ENCODE measurements around the gene STARD9. TPM values are rescaled to one million over a fixed set of nuclear protein-coding genes. Genes with fewer than 3 reads are reported as not detected.

The STARD9 gene
- total RNA-seq, 1 experiment from 2014 or later: 5.0 TPM

- BruUV-seq (replicated peaks): no TSS peak
- CTCF ChIA-PET: no interaction called here
- Histone ChIP-seq H3K9ac (ENCODE audit: low read length) (no peak overlapping the region), H3K4me3 (replicated peaks in 1 of 2; ENCODE audit: low read depth in 1 of 2, low read length in 2 of 2) (no peak overlapping the region), H4K20me1 (ENCODE audit: insufficient read depth) (no peaks in the 10 kb centered on the region), H3K36me3 (ENCODE audit: control insufficient read depth in 1 of 2, insufficient read depth in 2 of 2, low read length in 2 of 2) (no peaks in the 10 kb centered on the region), H3K4me2 (ENCODE audit: low read length) (no peak overlapping the region), H2AFZ (ENCODE audit: low read depth, low read length, poor library complexity, severe bottlenecking) (no peak overlapping the region), H3K79me2 (ENCODE audit: insufficient read depth, low read length) (no peaks in the 10 kb centered on the region), H3K27ac (ENCODE audit: low read depth, low read length) (no peak overlapping the region), H3K9me3 (ENCODE audit: control insufficient read depth in 1 of 2, insufficient read depth in 1 of 2, low read depth in 1 of 2, low read length in 2 of 2) (no peaks in the 10 kb centered on the region), H3K9me2 (ENCODE audit: insufficient read depth) (no peaks in the 10 kb centered on the region), H3K4me1 (ENCODE audit: control insufficient read depth in 1 of 2, insufficient read depth in 2 of 2, low read length in 2 of 2) (no peaks in the 10 kb centered on the region), H3K27me3 (ENCODE audit: insufficient read depth, low read length) (no peaks in the 10 kb centered on the region)
- POLR2A ChIA-PET: no interaction called here
- no peak for DNase-seq (ENCODE audit: low read depth, low spot score)
- ATAC-seq: no peak
- intact Hi-C loops (cut with micrococcal nuclease): no loop called here
- RAD21 ChIA-PET (ENCODE audit: low non-redundant PET in 1 of 2, low total read pairs in 2 of 2, uncharacterized antibody in 2 of 2, unreplicated experiment in 2 of 2): no interaction called here
- no peak for TF ChIP-seq EZH2phosphoT487 (IDR thresholded peaks at IDR 0.05; ENCODE audit: borderline replicate concordance)
- TF ChIP-seq YY1 (IDR thresholded peaks at IDR 0.05; ENCODE audit: extremely low read depth, insufficient replicate concordance, low read depth, low read length): no peak
- no peak for TF ChIP-seq POLR2AphosphoS5 (IDR thresholded peaks at IDR 0.05; ENCODE audit: low read depth, low read length)
- no peak for TF ChIP-seq ATF3 (IDR thresholded peaks at IDR 0.05)
These were observed 46.0 kb downstream of the STARD9 start for GRCh38 chr15:42621386-42621785.

GRCh38 chr15:42621996-42622925 lies 46.9 kb downstream of the STARD9 start:
- no peak for DNase-seq (ENCODE audit: low read depth, low spot score)
- RAD21 ChIA-PET (ENCODE audit: low non-redundant PET in 1 of 2, low total read pairs in 2 of 2, uncharacterized antibody in 2 of 2, unreplicated experiment in 2 of 2): no interaction called here
- TF ChIP-seq ELF1 (IDR thresholded peaks at IDR 0.05; ENCODE audit: borderline replicate concordance, low read depth) (no peak), SP1 (IDR thresholded peaks at IDR 0.05; ENCODE audit: low read depth) (no peak), JUND (IDR thresholded peaks at IDR 0.05) (no peak), EZH2 (IDR thresholded peaks at IDR 0.05) (no peak), TCF7L2 (IDR thresholded peaks at IDR 0.05; ENCODE audit: borderline replicate concordance, extremely low read depth, insufficient read depth, insufficient read length) (no peak), YY1 (IDR thresholded peaks at IDR 0.05; ENCODE audit: extremely low read depth, insufficient replicate concordance, low read depth, low read length) (no peak), CEBPB (IDR thresholded peaks at IDR 0.05; ENCODE audit: low read depth) (no peak), RAD21 (IDR thresholded peaks at IDR 0.05; ENCODE audit: low read depth) (no peak), REST (IDR thresholded peaks at IDR 0.05; ENCODE audit: low read depth) (no peak), FOSL1 (IDR thresholded peaks at IDR 0.05; ENCODE audit: low read depth) (no peak), CBX3 (IDR thresholded peaks at IDR 0.05; ENCODE audit: low read depth) (no peak)

More at GRCh38 chr15:42621996-42622925, 46.9 kb downstream of the STARD9 start:
- Histone ChIP-seq H3K27ac (ENCODE audit: low read depth, low read length) (no peak overlapping the region), H4K20me1 (ENCODE audit: insufficient read depth) (no peaks in the 10 kb centered on the region), H3K27me3 (ENCODE audit: insufficient read depth, low read length) (no peaks in the 10 kb centered on the region), H3K9ac (ENCODE audit: low read length) (no peak overlapping the region), H3K4me2 (ENCODE audit: low read length) (no peak overlapping the region), H3K9me3 (ENCODE audit: control insufficient read depth in 1 of 2, insufficient read depth in 1 of 2, low read depth in 1 of 2, low read length in 2 of 2) (no peaks in the 10 kb centered on the region), H3K4me1 (ENCODE audit: control insufficient read depth in 1 of 2, insufficient read depth in 2 of 2, low read length in 2 of 2) (no peaks in the 10 kb centered on the region), H3K36me3 (ENCODE audit: control insufficient read depth in 1 of 2, insufficient read depth in 2 of 2, low read length in 2 of 2) (no peaks in the 10 kb centered on the region), H3K79me2 (ENCODE audit: insufficient read depth, low read length) (no peaks in the 10 kb centered on the region), H3K4me3 (replicated peaks in 1 of 2; ENCODE audit: low read depth in 1 of 2, low read length in 2 of 2) (no peak overlapping the region), H3K9me2 (ENCODE audit: insufficient read depth) (no peaks in the 10 kb centered on the region), H2AFZ (ENCODE audit: low read depth, low read length, poor library complexity, severe bottlenecking) (no peak overlapping the region)
- ATAC-seq: no peak
- BruUV-seq (replicated peaks): no TSS peak
- ChIA-PET CTCF (no interaction called here), POLR2A (no interaction called here)
- intact Hi-C loops (cut with micrococcal nuclease): no loop called here
